PC-3 (cell line): ENCODE data around the gene RBP4. TPM values are rescaled to one million over a fixed set of nuclear protein-coding genes. Genes with fewer than 3 reads are reported as not detected.

Experiments used
- ATAC-seq: fragments of 200-7000 bp; cut with Tn5 transposase; 2 replicates; pipeline ENCODE4 v1.9.1; 2020; ENCODE audit warnings: mild to moderate bottlenecking, moderate library complexity
- BruUV-seq: library from RNA; stranded (reverse); fragments of 400-500 nt; replicated peaks from 2 replicates; lab custom pipeline; 2021; lab: Mats Ljungman, UMichigan
- CTCF ChIA-PET: fragments of 300-600 bp; sonication (Branson Sonifier 250); formaldehyde crosslinking; loops from one replicate; lab custom pipeline; 2022; ENCODE audit warnings: antibody characterized with exemption; lab: Charles Lee
- POLR2A ChIA-PET: fragments of 300-600 bp; sonication (Branson Sonifier 250); formaldehyde crosslinking; loops from one replicate; lab custom pipeline; 2022; ENCODE audit warnings: antibody characterized with exemption; ENCODE audit not compliant: unreplicated experiment; lab: Charles Lee
- DNase-seq: peaks from one replicate; pipeline ENCODE4 v3.0.0-alpha.2; 2015
- H2AFZ ChIP-seq: fragments of 300-600 bp; sonication (generic); 2 replicates; pipeline ENCODE4 v1.6.0; 2016; ENCODE audit warnings: antibody characterized with exemption, low read length
- H3F3A ChIP-seq: fragments of 300-600 bp; sonication (generic); one replicate; pipeline ENCODE4 v1.6.0; 2017; ENCODE audit warnings: antibody characterized with exemption, low read length, control low read depth, mild to moderate bottlenecking; ENCODE audit not compliant: unreplicated experiment
- H3K27ac ChIP-seq: fragments of 300-600 bp; sonication (generic); 2 replicates; pipeline ENCODE4 v1.5.1; 2016; ENCODE audit warnings: mild to moderate bottlenecking, low read length
- H3K27me3 ChIP-seq: fragments of 300-600 bp; sonication (generic); 2 replicates; pipeline ENCODE4 v1.6.1; 2016; ENCODE audit warnings: low read length, mixed read lengths
- H3K36me3 ChIP-seq: fragments of 300-600 bp; sonication (generic); 2 replicates; pipeline ENCODE4 v1.6.1; 2016; ENCODE audit warnings: low read depth, mixed run types, low read length, mixed read lengths
- H3K4me1 ChIP-seq: fragments of 300-600 bp; sonication (generic); 2 replicates; pipeline ENCODE4 v1.5.1; 2016; ENCODE audit warnings: low read length; ENCODE audit not compliant: insufficient read depth
- H3K4me2 ChIP-seq: fragments of 300-600 bp; sonication (generic); 2 replicates; pipeline ENCODE4 v1.6.0; 2016; ENCODE audit warnings: low read length
- H3K4me3 ChIP-seq: fragments of 300-600 bp; sonication (generic); 2 replicates; pipeline ENCODE4 v1.5.1; 2016; ENCODE audit warnings: mild to moderate bottlenecking, low read length, mixed read lengths
- H3K79me2 ChIP-seq: fragments of 300-600 bp; sonication (generic); 2 replicates; pipeline ENCODE4 v1.6.1; 2017; ENCODE audit warnings: low read length, mixed read lengths
- H3K9ac ChIP-seq: fragments of 300-600 bp; sonication (generic); 2 replicates; pipeline ENCODE4 v1.6.0; 2016; ENCODE audit warnings: mild to moderate bottlenecking, low read length
- H3K9me2 ChIP-seq: fragments of 300-600 bp; sonication (generic); replicated peaks from 2 replicates; pipeline ENCODE4 v1.6.1; 2016; ENCODE audit warnings: mixed run types, low read length, mixed read lengths
- H3K9me3 ChIP-seq: fragments of 300-600 bp; sonication (generic); 2 replicates; pipeline ENCODE4 v1.6.1; 2016; ENCODE audit warnings: low read length, mixed read lengths
- H4K20me1 ChIP-seq: fragments of 300-600 bp; sonication (generic); 2 replicates; pipeline ENCODE4 v1.6.1; 2016; ENCODE audit warnings: low read length, mixed read lengths
- EZH2 ChIP-seq: fragments of 300-600 bp; sonication (generic); IDR thresholded peaks from one replicate; pipeline ENCODE4 v1.6.1; 2017; ENCODE audit warnings: antibody characterized with exemption, mild to moderate bottlenecking, low read length; ENCODE audit not compliant: unreplicated experiment
- EZH2phosphoT487 ChIP-seq: fragments of 300-600 bp; sonication (generic); IDR thresholded peaks from 2 replicates; pipeline ENCODE4 v1.6.1; 2018; ENCODE audit warnings: mild to moderate bottlenecking, antibody characterized with exemption, low read length, borderline replicate concordance
- intact Hi-C: fragments of 100-400 bp; cut with micrococcal nuclease; formaldehyde crosslinking; loops from 2 replicates; pipeline ENCODE4 v1.9.0; 2023
- total RNA-seq: library from RNA; depleted of rRNA; stranded (reverse); fragments of >200 nt; gene quantifications from 2 replicates; pipeline ENCODE4 v1.2.3, GENCODE V29; 2014
- TF ChIP-seq, protein P1 (sequence below): fragments of 300-600 bp; sonication (generic); conservative IDR thresholded peaks from 2 replicates; pipeline ENCODE4 v1.5.1; 2017; ENCODE audit warnings: antibody characterized with exemption, low read depth, mild to moderate bottlenecking, low read length

Gene RBP4
- total RNA-seq, 1 experiment from 2014 or later: 8.5 TPM

DNA sequence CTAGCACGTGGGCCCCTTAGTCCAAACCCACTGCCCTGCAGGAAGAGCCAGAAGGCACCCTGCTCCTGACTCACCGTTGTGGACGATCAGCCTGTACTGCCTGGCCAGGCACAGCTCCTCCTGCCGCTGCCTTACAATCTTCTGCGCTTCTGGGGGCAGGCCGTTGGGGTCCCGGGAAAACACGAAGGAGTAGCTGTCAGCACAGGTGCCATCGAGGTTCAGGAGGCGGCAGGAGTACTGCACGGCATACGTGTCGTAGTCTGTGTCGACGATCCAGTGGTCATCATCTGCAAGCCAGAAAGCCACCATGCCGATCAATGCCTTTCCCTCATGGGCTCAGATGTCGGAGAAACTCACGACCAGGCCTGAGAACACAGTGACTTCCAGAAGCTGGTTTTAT lies 7.3 kb downstream of the RBP4 start:
- no peak for DNase-seq
- Histone ChIP-seq H3K4me3 (no peak overlapping the region), H3K27ac (no peak overlapping the region), H3K4me1 (peaks cover 6% of the 10 kb centered on the region; the same call in 1 of the 2 replicates), H3K9ac (no peak overlapping the region), H3K79me2 (no peaks in the 10 kb centered on the region), H3K4me2 (no peak overlapping the region), H2AFZ (no peak overlapping the region), H3K36me3 (no peaks in the 10 kb centered on the region), H4K20me1 (no peaks in the 10 kb centered on the region), H3F3A (no peaks in the 10 kb centered on the region), H3K9me2 (no peaks in the 10 kb centered on the region), H3K9me3 (no peaks in the 10 kb centered on the region), H3K27me3 (no peaks in the 10 kb centered on the region)
- BruUV-seq: no TSS peak
- intact Hi-C loops: no loop called here
- ATAC-seq: no peak
- CTCF ChIA-PET: no interaction called here
- POLR2A ChIA-PET: no interaction called here
- TF ChIP-seq EZH2: no peak
- TF ChIP-seq, protein P1, sequence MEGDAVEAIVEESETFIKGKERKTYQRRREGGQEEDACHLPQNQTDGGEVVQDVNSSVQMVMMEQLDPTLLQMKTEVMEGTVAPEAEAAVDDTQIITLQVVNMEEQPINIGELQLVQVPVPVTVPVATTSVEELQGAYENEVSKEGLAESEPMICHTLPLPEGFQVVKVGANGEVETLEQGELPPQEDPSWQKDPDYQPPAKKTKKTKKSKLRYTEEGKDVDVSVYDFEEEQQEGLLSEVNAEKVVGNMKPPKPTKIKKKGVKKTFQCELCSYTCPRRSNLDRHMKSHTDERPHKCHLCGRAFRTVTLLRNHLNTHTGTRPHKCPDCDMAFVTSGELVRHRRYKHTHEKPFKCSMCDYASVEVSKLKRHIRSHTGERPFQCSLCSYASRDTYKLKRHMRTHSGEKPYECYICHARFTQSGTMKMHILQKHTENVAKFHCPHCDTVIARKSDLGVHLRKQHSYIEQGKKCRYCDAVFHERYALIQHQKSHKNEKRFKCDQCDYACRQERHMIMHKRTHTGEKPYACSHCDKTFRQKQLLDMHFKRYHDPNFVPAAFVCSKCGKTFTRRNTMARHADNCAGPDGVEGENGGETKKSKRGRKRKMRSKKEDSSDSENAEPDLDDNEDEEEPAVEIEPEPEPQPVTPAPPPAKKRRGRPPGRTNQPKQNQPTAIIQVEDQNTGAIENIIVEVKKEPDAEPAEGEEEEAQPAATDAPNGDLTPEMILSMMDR: no peak

DNA sequence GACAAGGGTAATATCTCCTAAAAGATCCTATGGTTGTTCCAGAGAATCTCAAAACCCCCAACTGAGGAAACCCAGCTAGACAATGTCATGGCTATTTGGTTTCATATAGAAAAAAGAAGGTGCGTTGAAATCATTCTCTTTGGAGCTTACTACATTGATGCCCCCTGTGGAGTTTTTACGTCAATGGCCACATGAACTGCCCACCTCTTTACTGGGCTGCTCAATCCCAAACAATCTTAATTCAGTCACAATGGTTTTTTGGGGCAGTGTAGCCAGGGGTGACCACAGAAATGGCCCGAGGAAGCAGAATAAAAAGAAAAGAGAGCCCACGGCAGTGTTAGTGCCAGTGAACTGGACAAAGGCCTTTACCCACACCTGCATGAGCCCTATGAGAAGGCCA lies 7.8 kb downstream of the RBP4 start:
- H3K4me2 ChIP-seq: no peak overlapping the region
- no peaks in the 10 kb centered on the region for H3K79me2 ChIP-seq
- no peaks in the 10 kb centered on the region for H3K36me3 ChIP-seq
- no peaks in the 10 kb centered on the region for H3K9me3 ChIP-seq
- no peaks in the 10 kb centered on the region for H3K9me2 ChIP-seq
- intact Hi-C loops: no loop called here
- ATAC-seq: no peak
- no TSS peak for BruUV-seq
- no peak for TF ChIP-seq EZH2
- TF ChIP-seq, protein P1: no peak
- no peak for TF ChIP-seq EZH2phosphoT487
- no peaks in the 10 kb centered on the region for H3K27me3 ChIP-seq
- H3K27ac ChIP-seq: no peak overlapping the region
- H2AFZ ChIP-seq: no peak overlapping the region
- DNase-seq: no peak
- H4K20me1 ChIP-seq: no peaks in the 10 kb centered on the region
- H3K9ac ChIP-seq: no peak overlapping the region
- no peaks in the 10 kb centered on the region for H3F3A ChIP-seq
- no peak overlapping the region for H3K4me3 ChIP-seq
- POLR2A ChIA-PET: no interaction called here
- H3K4me1 ChIP-seq: peaks cover 6% of the 10 kb centered on the region; the same call in 1 of the 2 replicates
- CTCF ChIA-PET: no interaction called here

DNA sequence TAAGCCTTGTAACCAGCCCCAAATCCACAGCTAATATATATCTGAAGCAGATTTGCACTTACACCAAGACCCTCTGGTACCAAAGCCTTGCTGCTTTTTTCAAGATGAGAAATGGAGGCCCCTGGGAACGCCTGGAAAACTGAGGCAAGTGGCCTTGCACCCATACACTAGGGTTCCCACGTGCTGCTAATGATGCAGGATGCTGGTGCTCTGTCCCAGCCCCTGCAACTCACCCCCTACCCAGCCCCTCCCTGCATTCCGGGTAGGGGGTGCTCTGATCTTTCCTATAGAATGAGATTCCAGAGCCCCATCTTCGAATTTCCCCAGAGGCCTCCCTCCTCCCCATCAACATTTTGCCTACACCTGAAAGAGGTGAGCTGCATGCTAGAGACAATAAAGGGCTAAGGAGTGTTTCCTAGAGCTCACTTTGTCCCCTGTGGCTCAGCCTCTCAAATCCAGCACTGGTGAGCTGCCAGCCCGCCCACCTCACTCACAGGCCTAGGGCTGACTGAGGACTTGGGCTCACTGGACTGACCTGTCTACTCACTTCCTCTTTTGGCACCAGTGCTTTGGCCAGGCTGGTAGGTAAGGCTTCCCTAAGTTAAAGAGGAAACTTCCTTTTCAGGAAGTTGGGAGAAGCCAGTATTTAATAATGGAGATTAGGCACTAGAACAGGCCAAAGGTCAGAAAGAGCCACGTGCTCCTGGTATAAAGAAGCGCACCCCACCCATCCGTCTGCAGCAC lies 9.8 kb downstream of the RBP4 start:
- Histone ChIP-seq H2AFZ (no peak overlapping the region), H3F3A (no peaks in the 10 kb centered on the region), H3K9ac (no peak overlapping the region), H3K9me3 (no peaks in the 10 kb centered on the region), H3K9me2 (no peaks in the 10 kb centered on the region), H4K20me1 (no peaks in the 10 kb centered on the region), H3K27me3 (no peaks in the 10 kb centered on the region), H3K4me3 (no peak overlapping the region), H3K4me1 (peaks cover 6% of the 10 kb centered on the region; the same call in 1 of the 2 replicates), H3K36me3 (no peaks in the 10 kb centered on the region), H3K4me2 (no peak overlapping the region), H3K27ac (no peak overlapping the region), H3K79me2 (no peaks in the 10 kb centered on the region)
- ChIA-PET POLR2A (no interaction called here), CTCF (no interaction called here)
- no TSS peak for BruUV-seq
- intact Hi-C loops: no loop called here
- ATAC-seq: peak; percentile 84
- TF ChIP-seq, protein P1: no peak
- no peak for TF ChIP-seq EZH2
- TF ChIP-seq EZH2phosphoT487: no peak
- peak; percentile 37 for DNase-seq
